GM18867 (cell line): ENCODE data around the gene MCC.

Source experiments
- ATAC-seq: cut with Tn5 transposase; IDR thresholded peaks from one replicate; pipeline ENCODE4 v1.9.1; 2021; ENCODE audit warnings: mild to moderate bottlenecking, moderate library complexity; ENCODE audit not compliant: unreplicated experiment

Gene MCC

GRCh38 chr5:113487781-113488644 lies at the start of gene MCC:
MCC (minus strand) TSS chr5:113488453.
- ATAC-seq: no peak

DNA sequence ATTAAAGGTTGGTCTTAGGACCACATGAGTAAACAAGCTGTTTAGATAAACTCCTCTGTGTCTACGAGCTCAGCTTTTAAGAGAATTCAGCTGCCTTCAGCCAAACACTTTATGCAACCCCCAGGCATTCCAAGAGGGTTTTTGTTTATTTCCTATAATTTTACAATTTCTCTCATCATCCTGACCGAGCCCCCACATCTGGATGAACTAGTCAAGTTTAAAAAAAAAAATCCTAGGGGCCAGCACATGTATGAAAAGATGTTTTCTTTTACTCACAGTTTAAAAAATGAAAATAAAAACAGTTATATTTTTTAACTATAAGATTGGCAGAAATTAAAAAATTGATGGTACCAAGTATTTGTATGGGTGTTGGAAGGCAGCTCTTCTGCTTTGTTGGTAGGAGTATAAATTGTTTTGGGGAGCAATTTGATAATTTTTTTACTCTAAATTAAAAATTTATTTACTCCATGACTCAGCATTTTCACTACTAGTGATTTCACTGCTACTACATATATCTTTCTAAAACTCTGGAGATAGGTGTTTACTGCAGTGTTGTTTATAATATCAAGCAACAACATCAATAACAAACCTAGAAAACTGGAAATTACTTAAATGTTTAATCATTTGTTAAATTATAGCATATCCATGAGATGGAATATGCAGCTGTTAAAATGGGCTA lies 43.4 kb upstream of the MCC start:
- ATAC-seq: no peak

- ATAC-seq: no peak
Measured at GRCh38 chr5:113527746-113528145, 39.5 kb upstream of the MCC start.

- no peak for ATAC-seq
Measured at GRCh38 chr5:113526421-113526820, 38.2 kb upstream of the MCC start.

- ATAC-seq: peak; percentile 72
Measured at GRCh38 chr5:113524927-113525326, 36.7 kb upstream of the MCC start.

DNA sequence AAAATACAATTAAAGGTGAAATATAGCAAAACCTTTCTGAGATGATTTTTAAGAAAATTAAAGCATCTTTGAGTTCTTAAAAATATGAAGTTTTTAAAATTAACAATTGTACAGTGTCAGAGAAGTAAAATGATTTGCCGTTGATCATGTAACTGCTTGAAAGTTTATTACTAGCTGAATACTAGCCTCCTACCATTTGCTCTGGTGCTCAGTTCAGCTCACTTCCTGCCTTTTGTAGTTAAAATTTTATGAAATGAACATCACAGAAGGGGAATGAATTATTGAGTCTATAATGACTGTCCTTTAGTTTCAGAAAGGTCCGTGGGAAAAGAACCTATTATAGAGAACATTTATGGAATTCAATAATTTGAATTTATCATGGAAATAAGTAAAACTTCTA lies 34.9 kb upstream of the MCC start:
- no peak for ATAC-seq

DNA sequence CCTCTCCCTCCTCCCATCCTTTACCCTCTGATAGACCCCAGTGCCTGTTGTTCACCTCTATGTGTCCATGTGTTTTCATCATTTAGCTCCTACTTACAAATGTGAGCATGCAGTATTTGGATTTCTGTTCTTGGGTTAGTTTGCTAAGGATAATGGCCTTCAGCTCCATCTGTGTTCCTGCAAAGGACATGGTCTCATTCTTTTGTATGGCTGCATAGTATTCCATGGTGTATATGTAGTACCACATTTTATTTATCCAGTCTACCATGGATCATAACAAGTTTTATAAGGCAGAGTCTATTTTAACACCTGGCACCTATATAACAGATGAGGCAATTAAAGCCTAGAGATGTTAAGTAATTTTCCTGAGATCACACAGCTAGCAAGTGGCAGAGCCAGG lies 32.6 kb upstream of the MCC start:
- ATAC-seq: no peak

GRCh38 chr5:113520429-113520828 lies 32.2 kb upstream of the MCC start:
- ATAC-seq: peak; percentile 57

- ATAC-seq: no peak
Measured at GRCh38 chr5:113519412-113519811, 31.2 kb upstream of the MCC start.

DNA sequence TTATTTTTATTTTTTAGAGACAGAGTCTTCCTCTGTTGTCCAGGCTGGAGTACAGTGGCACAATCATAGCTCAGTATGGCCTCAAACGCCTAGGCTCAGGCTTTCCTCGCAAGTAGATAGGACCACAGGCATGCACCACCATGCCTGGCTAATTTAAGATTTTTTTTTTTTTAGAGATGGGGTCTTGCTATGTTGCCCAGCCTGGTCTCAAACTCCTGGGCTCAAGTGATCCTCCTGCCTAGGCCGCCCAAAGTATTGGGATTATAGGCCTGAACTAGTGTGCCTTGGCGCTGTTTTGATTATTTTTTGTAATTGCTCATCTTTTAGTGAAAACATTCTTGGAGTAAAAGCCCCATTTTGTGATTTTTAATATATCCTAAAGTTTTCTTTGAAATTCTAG lies 30.6 kb upstream of the MCC start:
- no peak for ATAC-seq

GRCh38 chr5:113514289-113514635 lies 26.0 kb upstream of the MCC start:
- ATAC-seq: no peak

DNA sequence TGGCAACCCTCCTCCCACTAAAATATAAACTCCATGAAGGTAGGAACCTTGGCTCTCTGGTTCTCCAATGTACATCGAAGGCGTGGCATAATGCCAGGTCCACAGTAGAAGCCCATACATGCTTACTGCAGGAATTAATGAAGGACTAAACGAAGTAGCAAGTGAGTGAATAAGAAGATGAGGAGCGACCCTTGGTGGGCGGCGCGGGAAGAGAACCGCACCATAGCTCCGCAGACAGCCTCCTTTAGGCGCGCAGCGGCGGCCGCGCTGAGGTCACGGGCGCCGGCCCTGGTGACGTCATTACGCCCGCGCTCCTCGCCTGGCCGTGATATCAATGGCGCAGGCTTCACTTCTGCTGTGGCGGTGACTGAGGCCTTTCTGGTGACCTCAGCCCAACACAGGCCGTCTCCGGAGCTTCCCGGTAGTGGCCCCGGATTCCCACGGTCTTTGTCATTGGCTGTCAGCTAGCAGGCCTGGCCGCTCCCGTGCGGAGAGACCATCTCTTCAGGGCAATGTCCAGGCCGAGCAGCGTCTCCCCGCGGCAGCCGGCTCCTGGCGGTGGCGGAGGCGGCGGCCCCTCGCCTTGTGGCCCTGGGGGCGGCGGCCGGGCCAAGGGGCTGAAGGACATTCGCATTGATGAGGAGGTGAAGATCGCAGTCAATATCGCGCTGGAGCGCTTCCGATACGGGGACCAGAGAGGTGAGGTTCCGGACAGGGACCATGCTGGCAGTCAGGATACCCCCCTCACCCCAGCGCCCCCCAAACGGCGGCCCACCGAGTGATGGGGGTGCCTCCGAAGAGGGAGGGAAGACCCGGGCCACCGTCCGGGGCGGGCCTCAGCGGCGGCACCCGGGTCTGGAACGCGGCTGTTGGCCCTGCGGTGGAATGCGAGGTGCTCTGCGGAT lies 25.4 kb upstream of the MCC start, which contains the start of gene YTHDC2:
TSS of gene YTHDC2 (plus strand) at position 311 of the 905 bp plus-strand sequence. CDS start at position 513, 202 bp downstream.
- peak; percentile 98 for ATAC-seq

- ATAC-seq: no peak
Measured at GRCh38 chr5:113512341-113512740, 24.1 kb upstream of the MCC start.

DNA sequence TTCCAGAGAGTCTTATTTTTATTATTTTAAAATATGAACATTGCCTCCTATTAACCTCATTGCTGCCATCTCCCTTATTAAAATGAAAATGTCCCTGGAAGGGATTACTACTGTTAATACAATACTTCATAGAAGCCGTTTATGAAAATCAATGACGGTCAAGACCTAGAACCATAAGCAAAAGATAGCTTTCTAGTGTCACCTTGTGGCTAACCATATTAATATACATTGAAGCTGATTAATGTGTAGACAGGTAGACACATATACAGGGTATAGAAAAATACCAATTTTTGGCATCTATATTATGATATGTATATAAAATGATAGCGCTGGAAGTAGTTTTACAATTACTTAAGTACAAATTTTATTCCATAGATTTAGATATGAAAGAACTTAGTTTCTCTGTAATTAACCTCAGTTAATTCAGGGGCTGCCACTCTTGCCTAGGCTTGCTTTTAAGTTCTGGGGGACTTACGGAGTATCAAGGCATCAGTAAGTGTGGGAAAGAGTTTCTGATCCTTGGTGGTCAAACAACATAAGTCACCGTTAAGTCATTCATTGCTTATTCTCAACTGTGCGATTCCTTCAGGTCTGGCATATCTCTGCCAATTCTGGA lies 22.7 kb upstream of the MCC start:
- peak; percentile 25 for ATAC-seq

DNA sequence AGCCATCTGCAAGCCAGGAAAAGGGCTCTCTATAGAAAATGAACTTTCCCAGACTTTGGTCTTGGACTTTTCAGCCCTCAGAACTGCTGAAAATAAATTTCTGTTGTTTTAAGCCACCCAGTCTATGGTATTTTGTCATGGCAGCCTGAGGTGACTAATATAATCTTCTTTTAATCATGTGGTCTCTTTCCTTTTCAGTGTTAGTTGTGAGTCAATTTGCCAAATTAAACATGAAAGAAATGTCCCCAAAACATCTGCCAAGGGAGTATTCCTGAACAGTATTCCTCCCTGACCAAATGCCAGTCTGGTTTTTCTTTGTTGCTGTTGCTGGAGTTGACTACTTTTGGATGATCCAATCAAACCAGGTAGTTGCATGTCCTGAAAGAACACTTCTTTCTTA lies 20.5 kb upstream of the MCC start:
- no peak for ATAC-seq

- ATAC-seq: peak; percentile 35
Measured at GRCh38 chr5:113507601-113508000, 19.3 kb upstream of the MCC start.

- ATAC-seq: no peak
Measured at GRCh38 chr5:113505181-113505580, 16.9 kb upstream of the MCC start.

- no peak for ATAC-seq
Measured at GRCh38 chr5:113503146-113503545, 14.9 kb upstream of the MCC start.

DNA sequence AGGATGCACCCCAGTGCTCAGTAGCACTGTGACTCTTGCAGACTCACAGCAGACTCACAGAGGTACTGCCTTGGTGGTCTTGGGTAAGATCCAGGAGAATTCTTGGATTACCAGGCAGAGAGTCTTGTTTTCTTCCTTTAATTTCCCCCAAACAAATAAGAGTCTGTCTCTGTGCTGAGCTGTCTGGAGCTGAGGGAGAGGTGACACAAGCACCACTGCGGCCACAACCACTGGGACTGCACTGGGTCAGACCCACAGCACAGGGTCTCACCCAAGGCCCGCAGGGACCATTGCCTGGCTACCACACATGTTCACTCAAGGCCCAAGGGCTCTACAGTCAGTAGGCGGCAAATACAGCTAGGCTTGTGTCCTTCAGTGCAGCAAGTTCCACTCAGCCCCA lies 13.8 kb upstream of the MCC start:
- ATAC-seq: no peak

DNA sequence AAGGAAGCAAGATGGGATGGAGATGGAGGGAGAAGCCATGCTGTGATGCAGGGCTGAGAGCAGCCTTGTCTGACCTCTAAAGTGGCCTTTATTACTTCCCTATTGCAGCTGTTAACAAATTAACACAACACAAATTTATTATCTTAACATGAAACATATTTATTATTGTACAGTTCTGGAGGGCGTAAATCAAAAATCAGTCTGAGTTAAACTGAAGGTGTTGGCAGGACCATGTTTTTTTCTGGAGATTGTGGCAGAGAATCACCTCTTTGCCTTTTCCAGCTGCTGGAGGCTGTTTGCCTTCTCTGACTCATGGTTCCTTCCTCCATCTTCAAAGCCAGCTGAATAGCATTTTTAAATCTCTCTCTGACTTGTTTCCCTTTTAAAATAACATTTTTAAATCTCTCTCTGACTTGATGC lies 7.2 kb upstream of the MCC start:
- ATAC-seq: no peak

DNA sequence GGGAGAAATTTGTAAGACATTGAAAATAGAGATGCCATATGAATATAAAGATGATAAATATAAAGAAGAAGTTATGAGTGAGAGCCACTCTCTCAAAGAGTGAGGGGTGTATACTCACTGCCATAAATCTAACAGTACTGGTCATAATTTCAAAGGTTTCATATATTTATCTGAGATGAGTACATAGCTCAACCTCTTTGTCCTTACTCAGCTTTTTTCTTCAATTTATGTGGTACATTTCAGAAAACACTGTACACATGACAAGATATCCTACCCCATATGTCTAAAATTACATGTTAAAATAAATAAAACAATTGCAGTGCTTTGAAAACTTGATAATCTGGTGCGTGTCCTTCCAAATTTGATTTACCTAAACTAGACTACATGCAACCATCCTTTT lies 5.2 kb upstream of the MCC start:
- no peak for ATAC-seq
